ENCODE data around the gene P2RX3.

P2RX3 gene

GRCh38 chr11:57310091-57310490, 28.1 kb upstream of the P2RX3 start:
- DNase-seq (ENCODE audit: low spot score) = no peak

- no peak for DNase-seq (ENCODE audit: low spot score)
Observed at GRCh38 chr11:57310630-57311086, 27.5 kb upstream of the P2RX3 start.

GRCh38 chr11:57311109-57311936, 26.8 kb upstream of the P2RX3 start:
- DNase-seq (ENCODE audit: low spot score) = peak; percentile 50

GRCh38 chr11:57312511-57313021, 25.6 kb upstream of the P2RX3 start:
- no peak for DNase-seq (ENCODE audit: low spot score)

- DNase-seq (ENCODE audit: low spot score) = no peak
Observed at GRCh38 chr11:57313071-57313787, 24.9 kb upstream of the P2RX3 start.

GRCh38 chr11:57313788-57314135, 24.4 kb upstream of the P2RX3 start:
- DNase-seq (ENCODE audit: low spot score) = no peak

- no peak for DNase-seq (ENCODE audit: low spot score)
Observed at GRCh38 chr11:57314221-57314973, 23.8 kb upstream of the P2RX3 start.

- DNase-seq (ENCODE audit: low spot score) = no peak
Observed at GRCh38 chr11:57315491-57315890, 22.7 kb upstream of the P2RX3 start.

GRCh38 chr11:57316017-57316416, 22.1 kb upstream of the P2RX3 start:
- DNase-seq (ENCODE audit: low spot score) = no peak

- no peak for DNase-seq (ENCODE audit: low spot score)
Observed at GRCh38 chr11:57318178-57318577, 20.0 kb upstream of the P2RX3 start.

GRCh38 chr11:57320067-57320718, 18.0 kb upstream of the P2RX3 start:
- no peak for DNase-seq (ENCODE audit: low spot score)

GRCh38 chr11:57320719-57321387, 17.3 kb upstream of the P2RX3 start:
- DNase-seq (ENCODE audit: low spot score) = no peak

- DNase-seq (ENCODE audit: low spot score) = no peak
Observed at GRCh38 chr11:57321388-57322255, 16.5 kb upstream of the P2RX3 start.

GRCh38 chr11:57322256-57323166, 15.6 kb upstream of the P2RX3 start:
- DNase-seq (ENCODE audit: low spot score) = no peak

- DNase-seq (ENCODE audit: low spot score) = no peak
Observed at GRCh38 chr11:57323167-57323854, 14.8 kb upstream of the P2RX3 start.

- DNase-seq (ENCODE audit: low spot score) = no peak
Observed at GRCh38 chr11:57323855-57324153, 14.3 kb upstream of the P2RX3 start.

- no peak for DNase-seq (ENCODE audit: low spot score)
Observed at GRCh38 chr11:57324154-57324885, 13.8 kb upstream of the P2RX3 start.

All from CD4-positive, alpha-beta T cell treated with Interleukin-15 for 4 hours (primary cell).